Measurements from ENCODE around the gene NOX3.

Gene NOX3

GRCh38 chr6:155432293-155432692, 23.3 kb downstream of the NOX3 start:
- no peak for DNase-seq

- DNase-seq = no peak
Observed at GRCh38 chr6:155429321-155429893, 26.2 kb downstream of the NOX3 start.

GRCh38 chr6:155426408-155426945, 29.2 kb downstream of the NOX3 start:
- DNase-seq = peak; percentile 45

- DNase-seq = no peak
Observed at GRCh38 chr6:155424181-155424580, 31.5 kb downstream of the NOX3 start.

GRCh38 chr6:155422635-155423034, 33.0 kb downstream of the NOX3 start:
- no peak for DNase-seq

- DNase-seq = no peak
Observed at GRCh38 chr6:155420492-155420891, 35.1 kb downstream of the NOX3 start.

- no peak for DNase-seq
Observed at GRCh38 chr6:155419161-155419560, 36.5 kb downstream of the NOX3 start.

GRCh38 chr6:155418017-155418761, 37.5 kb downstream of the NOX3 start:
- DNase-seq = no peak

GRCh38 chr6:155417454-155417853, 38.2 kb downstream of the NOX3 start:
- DNase-seq = no peak

GRCh38 chr6:155415953-155416352, 39.7 kb downstream of the NOX3 start:
- DNase-seq = no peak

- DNase-seq = no peak
Observed at GRCh38 chr6:155414049-155414448, 41.6 kb downstream of the NOX3 start.

GRCh38 chr6:155412335-155412734, 43.3 kb downstream of the NOX3 start:
- no peak for DNase-seq

- no peak for DNase-seq
Observed at GRCh38 chr6:155411154-155412052, 44.2 kb downstream of the NOX3 start.

GRCh38 chr6:155409391-155409790, 46.2 kb downstream of the NOX3 start:
- DNase-seq = no peak

GRCh38 chr6:155408981-155409380, 46.7 kb downstream of the NOX3 start:
- DNase-seq = no peak

- no peak for DNase-seq
Observed at GRCh38 chr6:155408231-155408630, 47.4 kb downstream of the NOX3 start.

- no peak for DNase-seq
Observed at GRCh38 chr6:155406801-155407200, 48.8 kb downstream of the NOX3 start.

GRCh38 chr6:155404937-155405336, 50.7 kb downstream of the NOX3 start:
- DNase-seq = no peak

GRCh38 chr6:155402656-155403304, 52.9 kb downstream of the NOX3 start:
- DNase-seq = no peak

- DNase-seq = no peak
Observed at GRCh38 chr6:155400654-155400965, 55.0 kb downstream of the NOX3 start.

GRCh38 chr6:155399745-155400653, 55.6 kb downstream of the NOX3 start:
- no peak for DNase-seq

Data from NCI-H2171 treated with DMSO at 0.1 percent for 48 hours (cell line).